Measurements from ENCODE around the gene STK32B. TPM values are rescaled to one million over a fixed set of nuclear protein-coding genes. Genes with fewer than 3 reads are reported as not detected.
"Not testable (repeated sequence)": the region's sequence is repeated elsewhere in the genome, so short reads cannot be mapped to it uniquely, and the experiment has no call there.

The STK32B gene
- polyA plus RNA-seq, 1 of the 3 experiments (the other 2 are of a cell fraction): 0.20 TPM

DNA sequence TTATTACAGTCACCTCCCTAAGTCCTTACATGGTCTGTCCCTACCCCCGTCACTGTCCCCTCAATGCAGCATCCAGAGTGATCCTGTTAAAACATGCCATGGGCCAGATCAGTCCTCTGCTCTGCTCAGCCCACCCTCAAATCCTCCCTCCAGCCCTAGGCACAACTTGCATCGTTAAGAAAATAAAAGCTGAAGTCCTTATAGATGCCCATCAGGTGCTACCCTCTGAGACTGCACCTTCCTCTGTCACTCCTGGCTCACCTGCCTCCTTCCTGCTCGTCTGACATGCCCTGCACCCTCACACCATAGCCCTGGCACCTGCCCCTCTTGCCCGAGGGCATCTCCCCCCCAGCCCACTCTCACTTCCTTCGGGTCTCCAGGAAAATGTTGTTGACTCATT, 4.1 kb downstream of the STK32B start:
- Histone ChIP-seq H3K27ac (ENCODE audit: low read depth in 2 of 2, low read length in 1 of 2) (no peak overlapping the region), H3K4me3 (ENCODE audit: low read depth in 2 of 2, low read length in 1 of 2) (no peak overlapping the region), H3K9me2 (no peaks in the 10 kb centered on the region), H3K9ac (no peak overlapping the region), H3F3A (replicated peaks; ENCODE audit: insufficient read depth) (no peaks in the 10 kb centered on the region), H3K79me2 (ENCODE audit: insufficient read depth) (no peaks in the 10 kb centered on the region), H2AFZ (ENCODE audit: low read depth) (no peak overlapping the region), H3K4me1 (ENCODE audit: control insufficient read depth in 1 of 2, insufficient read depth in 2 of 2, low read depth in 1 of 2, low read length in 1 of 2) (peaks cover 0 to 12% of the 10 kb centered on the region in 2 experiments; a peak in 1 of 4 replicates), H3K9me3 (no peaks in the 10 kb centered on the region; the same call in 1 of the 2 replicates), H3K4me2 (no peak overlapping the region), H3K27me3 (ENCODE audit: insufficient read depth) (peaks cover 8% of the 10 kb centered on the region), H4K20me1 (ENCODE audit: insufficient read depth) (no peaks in the 10 kb centered on the region), H3K36me3 (replicated peaks in 1 of 2; ENCODE audit: control insufficient read depth in 1 of 2, insufficient read depth in 2 of 2, low read length in 1 of 2) (no peaks in the 10 kb centered on the region)
- TF ChIP-seq MAX (IDR thresholded peaks at IDR 0.05; ENCODE audit: low read depth) (no peak), SIN3A (IDR thresholded peaks at IDR 0.05; ENCODE audit: borderline replicate concordance, low read depth, low read length) (no peak), GATA2 (CRISPR knock-in tag; IDR thresholded peaks at IDR 0.05) (no peak), MXI1 (IDR thresholded peaks at IDR 0.05; ENCODE audit: low read depth, low read length) (no peak), EZH2phosphoT487 (IDR thresholded peaks at IDR 0.05; ENCODE audit: borderline replicate concordance, low read depth) (no peak), JUND (IDR thresholded peaks at IDR 0.05) (no peak), NFIC (IDR thresholded peaks at IDR 0.05; ENCODE audit: borderline replicate concordance) (no peak), RCOR1 (IDR thresholded peaks at IDR 0.05; ENCODE audit: low read length) (no peak), TEAD4 (IDR thresholded peaks at IDR 0.05; ENCODE audit: borderline replicate concordance, insufficient read depth) (no peak), EP300 (IDR thresholded peaks at IDR 0.05; ENCODE audit: borderline replicate concordance in 1 of 2, low read depth in 1 of 2, low read length in 1 of 2) (no peak), CHD2 (IDR thresholded peaks at IDR 0.05; ENCODE audit: low read length, partially characterized antibody) (no peak), TAF1 (IDR thresholded peaks at IDR 0.05; ENCODE audit: borderline replicate concordance, low read depth, low read length) (no peak), RAD21 (IDR thresholded peaks at IDR 0.05; ENCODE audit: low read length) (no peak), ELF1 (IDR thresholded peaks at IDR 0.05) (no peak), FOXJ3 (CRISPR knock-in tag; IDR thresholded peaks at IDR 0.05) (no peak), PBX3 (IDR thresholded peaks at IDR 0.05) (no peak), POLR2AphosphoS5 (IDR thresholded peaks at IDR 0.05; ENCODE audit: low read depth, low read length) (no peak), GABPA (IDR thresholded peaks at IDR 0.05; ENCODE audit: low read depth) (no peak)
- POLR2A ChIA-PET: no interaction called here
- no peak for DNase-seq
- CTCF ChIA-PET: no interaction called here
- WGBS (ENCODE audit: low lambda C conversion rate): 6% methylated on average over 5 of the region's 5 CpGs

- Histone ChIP-seq H3K4me3 (ENCODE audit: low read depth in 2 of 2, low read length in 1 of 2) (no peak overlapping the region), H3K36me3 (replicated peaks in 1 of 2; ENCODE audit: control insufficient read depth in 1 of 2, insufficient read depth in 2 of 2, low read length in 1 of 2) (no peaks in the 10 kb centered on the region), H3K9me2 (no peaks in the 10 kb centered on the region), H3K27me3 (ENCODE audit: insufficient read depth) (no peaks in the 10 kb centered on the region), H3K79me2 (ENCODE audit: insufficient read depth) (no peaks in the 10 kb centered on the region), H3K9ac (no peak overlapping the region), H2AFZ (ENCODE audit: low read depth) (no peak overlapping the region), H3K9me3 (no peaks in the 10 kb centered on the region), H3K27ac (ENCODE audit: low read depth in 2 of 2, low read length in 1 of 2) (no peak overlapping the region), H3F3A (replicated peaks; ENCODE audit: insufficient read depth) (no peaks in the 10 kb centered on the region), H3K4me1 (ENCODE audit: control insufficient read depth in 1 of 2, insufficient read depth in 2 of 2, low read depth in 1 of 2, low read length in 1 of 2) (no peaks in the 10 kb centered on the region), H4K20me1 (ENCODE audit: insufficient read depth) (no peaks in the 10 kb centered on the region), H3K4me2 (no peak overlapping the region)
- WGBS (ENCODE audit: low lambda C conversion rate): 7% methylated on average over 3 of the region's 3 CpGs
- ChIA-PET POLR2A (no interaction called here), CTCF (interaction anchor here (0.7 kb wide), 1 partner anchor 14 kb away, joined by 3 read pairs; no protein-coding TSS in a partner anchor)
- TF ChIP-seq TAF1 (IDR thresholded peaks at IDR 0.05; ENCODE audit: borderline replicate concordance, low read depth, low read length) (no peak), CHD2 (IDR thresholded peaks at IDR 0.05; ENCODE audit: low read length, partially characterized antibody) (no peak), NRF1 (IDR thresholded peaks at IDR 0.05; ENCODE audit: low read depth, low read length) (no peak), TCF12 (IDR thresholded peaks at IDR 0.05) (no peak)
- TF ChIP-seq, protein P1, sequence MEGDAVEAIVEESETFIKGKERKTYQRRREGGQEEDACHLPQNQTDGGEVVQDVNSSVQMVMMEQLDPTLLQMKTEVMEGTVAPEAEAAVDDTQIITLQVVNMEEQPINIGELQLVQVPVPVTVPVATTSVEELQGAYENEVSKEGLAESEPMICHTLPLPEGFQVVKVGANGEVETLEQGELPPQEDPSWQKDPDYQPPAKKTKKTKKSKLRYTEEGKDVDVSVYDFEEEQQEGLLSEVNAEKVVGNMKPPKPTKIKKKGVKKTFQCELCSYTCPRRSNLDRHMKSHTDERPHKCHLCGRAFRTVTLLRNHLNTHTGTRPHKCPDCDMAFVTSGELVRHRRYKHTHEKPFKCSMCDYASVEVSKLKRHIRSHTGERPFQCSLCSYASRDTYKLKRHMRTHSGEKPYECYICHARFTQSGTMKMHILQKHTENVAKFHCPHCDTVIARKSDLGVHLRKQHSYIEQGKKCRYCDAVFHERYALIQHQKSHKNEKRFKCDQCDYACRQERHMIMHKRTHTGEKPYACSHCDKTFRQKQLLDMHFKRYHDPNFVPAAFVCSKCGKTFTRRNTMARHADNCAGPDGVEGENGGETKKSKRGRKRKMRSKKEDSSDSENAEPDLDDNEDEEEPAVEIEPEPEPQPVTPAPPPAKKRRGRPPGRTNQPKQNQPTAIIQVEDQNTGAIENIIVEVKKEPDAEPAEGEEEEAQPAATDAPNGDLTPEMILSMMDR (IDR thresholded peaks at IDR 0.05): no peak
- no peak for DNase-seq
Measured at GRCh38 chr4:5066101-5066500, 14.8 kb downstream of the STK32B start.

DNA sequence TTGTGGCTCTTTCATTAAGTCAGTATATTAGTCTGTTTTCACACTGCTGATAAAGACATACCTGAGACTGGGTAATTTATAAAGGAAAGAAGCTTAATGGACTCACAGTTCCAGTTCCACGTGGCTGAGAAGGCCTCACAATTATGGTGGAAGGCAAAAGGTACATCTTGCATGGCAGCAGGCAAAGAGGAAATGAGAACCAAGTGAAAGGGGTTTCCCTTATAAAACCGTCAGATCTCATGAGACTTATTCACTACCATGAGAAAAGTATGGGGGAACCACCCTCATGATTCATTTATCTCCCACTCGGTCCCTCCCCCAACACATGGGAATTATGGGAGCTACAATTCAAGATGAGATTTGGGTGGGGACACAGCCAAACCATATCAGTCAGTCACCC, 15.7 kb downstream of the STK32B start:
- H3K36me3 ChIP-seq (replicated peaks in 1 of 2; ENCODE audit: control insufficient read depth in 1 of 2, insufficient read depth in 2 of 2, low read length in 1 of 2); H3K4me2 ChIP-seq; H3K27me3 ChIP-seq (ENCODE audit: insufficient read depth); DNase-seq; H2AFZ ChIP-seq (ENCODE audit: low read depth); H3K79me2 ChIP-seq (ENCODE audit: insufficient read depth); H3K9ac ChIP-seq; H3F3A ChIP-seq (replicated peaks; ENCODE audit: insufficient read depth); H3K27ac ChIP-seq (ENCODE audit: low read depth in 2 of 2, low read length in 1 of 2); H3K4me3 ChIP-seq (ENCODE audit: low read depth in 2 of 2, low read length in 1 of 2); POLR2A ChIA-PET; H3K9me2 ChIP-seq; H3K9me3 ChIP-seq; H4K20me1 ChIP-seq (ENCODE audit: insufficient read depth); H3K4me1 ChIP-seq (ENCODE audit: control insufficient read depth in 1 of 2, insufficient read depth in 2 of 2, low read depth in 1 of 2, low read length in 1 of 2): not testable (repeated sequence)
- 7% methylated on average over 3 of the region's 3 CpGs for WGBS (ENCODE audit: low lambda C conversion rate)
- CTCF ChIA-PET: interaction anchor here (1.0 kb wide), 1 partner anchor 11 kb away, joined by 3 read pairs; no protein-coding TSS in a partner anchor

Data from SK-N-SH (cell line).